HG03520 (cell line): ENCODE measurements around the gene CLSTN2.

ENCODE experiments used
- ATAC-seq: cut with Tn5 transposase; IDR thresholded peaks from one replicate; pipeline ENCODE4 v1.9.1; 2021; ENCODE audit warnings: mild to moderate bottlenecking, moderate library complexity; ENCODE audit not compliant: unreplicated experiment

Gene CLSTN2

GRCh38 chr3:140143367-140144069 is 208.5 kb downstream of the CLSTN2 start:
- ATAC-seq = no peak

GRCh38 chr3:140145528-140145927 is 210.5 kb downstream of the CLSTN2 start:
- no peak for ATAC-seq

GRCh38 chr3:140146668-140147067 is 211.7 kb downstream of the CLSTN2 start:
- no peak for ATAC-seq

- no peak for ATAC-seq
These were observed 213.0 kb downstream of the CLSTN2 start for GRCh38 chr3:140147965-140148490.

- ATAC-seq = no peak
These were observed 213.9 kb downstream of the CLSTN2 start for GRCh38 chr3:140148824-140149390.

GRCh38 chr3:140151321-140151720 is 216.3 kb downstream of the CLSTN2 start:
- no peak for ATAC-seq

GRCh38 chr3:140152851-140153639 is 218.1 kb downstream of the CLSTN2 start:
- no peak for ATAC-seq

- no peak for ATAC-seq
These were observed 218.8 kb downstream of the CLSTN2 start for GRCh38 chr3:140153736-140154135.

- no peak for ATAC-seq
These were observed 222.2 kb downstream of the CLSTN2 start for GRCh38 chr3:140157161-140157560.

GRCh38 chr3:140159646-140160045 is 224.7 kb downstream of the CLSTN2 start:
- no peak for ATAC-seq

GRCh38 chr3:140160553-140160952 is 225.6 kb downstream of the CLSTN2 start:
- ATAC-seq = no peak

- no peak for ATAC-seq
These were observed 227.6 kb downstream of the CLSTN2 start for GRCh38 chr3:140162551-140162950.

- ATAC-seq = no peak
These were observed 228.3 kb downstream of the CLSTN2 start for GRCh38 chr3:140163159-140163763.

- no peak for ATAC-seq
These were observed 229.2 kb downstream of the CLSTN2 start for GRCh38 chr3:140164156-140164555.

GRCh38 chr3:140164922-140165590 is 230.1 kb downstream of the CLSTN2 start:
- no peak for ATAC-seq

GRCh38 chr3:140165781-140166180 is 230.8 kb downstream of the CLSTN2 start:
- no peak for ATAC-seq

GRCh38 chr3:140166861-140167599 is 232.0 kb downstream of the CLSTN2 start:
- ATAC-seq = no peak

- ATAC-seq = no peak
These were observed 232.8 kb downstream of the CLSTN2 start for GRCh38 chr3:140167600-140168281.

- ATAC-seq = peak; percentile 97
These were observed 235.6 kb downstream of the CLSTN2 start for GRCh38 chr3:140170612-140171011.
